Neural cell (in vitro differentiated cells): ENCODE measurements around the gene KIF23. TPM values are rescaled to one million over a fixed set of nuclear protein-coding genes. Genes with fewer than 3 reads are reported as not detected.
"Not testable (repeated sequence)": the region's sequence is repeated elsewhere in the genome, so short reads cannot be mapped to it uniquely, and the experiment has no call there.

ENCODE experiments used
- H2AFZ ChIP-seq: fragments of 200-600, 300-800 bp; sonication (generic), shearing (Covaris generic); 2 replicates; pipeline ENCODE4 v1.6.0; 2014; ENCODE audit warnings: low read depth, mild to moderate bottlenecking, antibody characterized with exemption, low read length, moderate library complexity
- H3F3A ChIP-seq: fragments of 200-600 bp; shearing (Covaris generic); 2 replicates; pipeline ENCODE4 v1.6.1; 2016; ENCODE audit warnings: mild to moderate bottlenecking, moderate library complexity, mixed read lengths, antibody characterized with exemption, low read length; ENCODE audit not compliant: insufficient read depth, poor library complexity, severe bottlenecking
- H3K27ac ChIP-seq: fragments of 200-600, 300-800 bp; sonication (generic), shearing (Covaris generic); 2 replicates; pipeline ENCODE4 v1.5.1; 2014; ENCODE audit warnings: mild to moderate bottlenecking, low read length, moderate library complexity
- H3K27me3 ChIP-seq: fragments of 300-800, 200-600 bp; sonication (generic), shearing (Covaris generic); 2 replicates; pipeline ENCODE4 v1.6.0; 2014; ENCODE audit warnings: mild to moderate bottlenecking, low read depth, low read length, moderate library complexity; ENCODE audit not compliant: insufficient read depth
- H3K36me3 ChIP-seq: fragments of 300-800, 200-600 bp; sonication (generic), shearing (Covaris generic); 2 replicates; pipeline ENCODE4 v1.5.1; 2014; ENCODE audit warnings: mild to moderate bottlenecking, antibody characterized with exemption, low read length, moderate library complexity; ENCODE audit not compliant: insufficient read depth
- H3K4me2 ChIP-seq: fragments of 300-800, 200-600 bp; sonication (generic), shearing (Covaris generic); 2 replicates; pipeline ENCODE4 v1.6.0; 2014; ENCODE audit warnings: mild to moderate bottlenecking, low read length
- H3K4me3 ChIP-seq: fragments of 300-800, 200-600 bp; sonication (generic), shearing (Covaris generic); 2 replicates; pipeline ENCODE4 v1.5.1; 2014; ENCODE audit warnings: mild to moderate bottlenecking, low read length, moderate library complexity
- H3K79me2 ChIP-seq: fragments of 200-600 bp; shearing (Covaris generic); replicated peaks from 2 replicates; pipeline ENCODE4 v1.6.0; 2014; ENCODE audit warnings: mild to moderate bottlenecking, low read length, moderate library complexity; ENCODE audit not compliant: insufficient read depth
- H3K9ac ChIP-seq: fragments of 300-800, 200-600 bp; sonication (generic), shearing (Covaris generic); 2 replicates; pipeline ENCODE4 v1.6.1; 2016; ENCODE audit warnings: mild to moderate bottlenecking, low read length, mixed read lengths
- H3K9me2 ChIP-seq: fragments of 200-600 bp; shearing (Covaris generic); 2 replicates; pipeline ENCODE4 v1.6.1; 2016; ENCODE audit warnings: mild to moderate bottlenecking, low read length, mixed read lengths; ENCODE audit not compliant: insufficient read depth
- H3K9me3 ChIP-seq: fragments of 200-600, 300-800 bp; sonication (generic), shearing (Covaris generic); 2 replicates; pipeline ENCODE4 v1.6.1; 2016; ENCODE audit warnings: mild to moderate bottlenecking, mixed run types, low read length, moderate library complexity, mixed read lengths
- H4K20me1 ChIP-seq: fragments of 200-600 bp; shearing (Covaris generic); 2 replicates; pipeline ENCODE4 v1.6.1; 2016; ENCODE audit warnings: mild to moderate bottlenecking, mixed run types; ENCODE audit not compliant: insufficient read depth
- CTCF ChIP-seq: fragments of 450-650 bp; IDR thresholded peaks from 2 replicates; pipeline ENCODE4 v1.5.1; 2014; ENCODE audit warnings: antibody characterized with exemption, mild to moderate bottlenecking, moderate library complexity; ENCODE audit not compliant: poor library complexity, severe bottlenecking
- EP300 ChIP-seq: fragments of 450-650 bp; conservative IDR thresholded peaks from 2 replicates; pipeline ENCODE4 v1.6.1; 2014; ENCODE audit warnings: antibody characterized with exemption, mild to moderate bottlenecking, moderate library complexity; ENCODE audit not compliant: poor library complexity, severe bottlenecking
- EZH2 ChIP-seq: fragments of 200-600, 300-800 bp; shearing (Covaris generic), sonication (generic); IDR thresholded peaks from 2 replicates; pipeline ENCODE4 v1.6.1; 2014; ENCODE audit warnings: antibody characterized with exemption, low read length, borderline replicate concordance, mild to moderate bottlenecking; ENCODE audit not compliant: insufficient read depth, poor library complexity, severe bottlenecking
- MXI1 ChIP-seq: fragments of 450-650 bp; conservative IDR thresholded peaks from 2 replicates; pipeline ENCODE4 v1.6.1; 2014; ENCODE audit warnings: antibody characterized with exemption, mild to moderate bottlenecking; ENCODE audit not compliant: poor library complexity, severe bottlenecking
- POLR2AphosphoS5 ChIP-seq: IDR thresholded peaks from 2 replicates; pipeline ENCODE4 v1.6.1; 2012
- RAD21 ChIP-seq: fragments of 450-650 bp; conservative IDR thresholded peaks from 2 replicates; pipeline ENCODE4 v1.6.1; 2014; ENCODE audit warnings: antibody characterized with exemption, mild to moderate bottlenecking, moderate library complexity
- REST ChIP-seq: IDR thresholded peaks from 2 replicates; pipeline ENCODE4 v1.6.1; 2012; ENCODE audit warnings: borderline replicate concordance
- SMC3 ChIP-seq: fragments of 450-650 bp; conservative IDR thresholded peaks from 2 replicates; pipeline ENCODE4 v1.6.1; 2014; ENCODE audit warnings: antibody characterized with exemption, mild to moderate bottlenecking, moderate library complexity; ENCODE audit not compliant: poor library complexity
- TAF1 ChIP-seq: IDR thresholded peaks from 2 replicates; pipeline ENCODE4 v1.6.1; 2012; ENCODE audit warnings: low read depth
- polyA plus RNA-seq: library from polyadenylated mRNA; depleted of rRNA; stranded (reverse); fragments of >200 nt; gene quantifications from 2 replicates; pipeline ENCODE4 v1.2.3, GENCODE V29; 2014

Gene KIF23
- polyA plus RNA-seq, 1 donor from 2014 or later = 1.7 TPM

- Histone ChIP-seq H3K4me3 (no peak overlapping the region), H2AFZ (no peak overlapping the region), H3K9me2 (no peaks in the 10 kb centered on the region), H4K20me1 (no peaks in the 10 kb centered on the region), H3K36me3 (no peaks in the 10 kb centered on the region), H3F3A (no peaks in the 10 kb centered on the region), H3K9me3 (no peaks in the 10 kb centered on the region), H3K79me2 (no peaks in the 10 kb centered on the region), H3K9ac (no peak overlapping the region), H3K27ac (no peak overlapping the region), H3K27me3 (no peaks in the 10 kb centered on the region), H3K4me2 (no peak overlapping the region)
- TF ChIP-seq TAF1 (no peak), SMC3 (no peak), MXI1 (no peak), EP300 (no peak)
Measured at GRCh38 chr15:69444686-69445085, 30.5 kb downstream of the KIF23 start.

- Histone ChIP-seq H3K9ac (no peak overlapping the region), H2AFZ (no peak overlapping the region), H3K9me3 (no peaks in the 10 kb centered on the region), H3K27ac (no peak overlapping the region), H3K79me2 (no peaks in the 10 kb centered on the region), H3K9me2 (no peaks in the 10 kb centered on the region), H4K20me1 (no peaks in the 10 kb centered on the region), H3F3A (no peaks in the 10 kb centered on the region), H3K4me3 (no peak overlapping the region), H3K4me2 (no peak overlapping the region), H3K36me3 (no peaks in the 10 kb centered on the region), H3K27me3 (no peaks in the 10 kb centered on the region)
- no peak for TF ChIP-seq SMC3
- no peak for TF ChIP-seq REST
- no peak for TF ChIP-seq EP300
- TF ChIP-seq CTCF = no peak
- no peak for TF ChIP-seq MXI1
- no peak for TF ChIP-seq RAD21
- no peak for TF ChIP-seq POLR2AphosphoS5
- no peak for TF ChIP-seq EZH2
- TF ChIP-seq TAF1 = no peak
Measured at GRCh38 chr15:69446953-69447352, 32.8 kb downstream of the KIF23 start.

- not testable (repeated sequence) for H3K27me3 ChIP-seq, H3K27ac ChIP-seq, H2AFZ ChIP-seq, H3K36me3 ChIP-seq, H4K20me1 ChIP-seq, H3K9me3 ChIP-seq, H3K9me2 ChIP-seq, H3K4me2 ChIP-seq, H3K4me3 ChIP-seq, H3F3A ChIP-seq, H3K9ac ChIP-seq
- peaks cover 20% of the 10 kb centered on the region for H3K79me2 ChIP-seq
Measured at GRCh38 chr15:69450221-69450620, 36.1 kb downstream of the KIF23 start.
